NCI-H1436 treated with DMSO at 0.1 percent for 48 hours (cell line): ENCODE results near the gene EPS8L1.

Experiments
- DNase-seq: peaks from one replicate; lab custom pipeline; 2025; lab: John Stamatoyannopoulos, UW

The EPS8L1 gene

DNA sequence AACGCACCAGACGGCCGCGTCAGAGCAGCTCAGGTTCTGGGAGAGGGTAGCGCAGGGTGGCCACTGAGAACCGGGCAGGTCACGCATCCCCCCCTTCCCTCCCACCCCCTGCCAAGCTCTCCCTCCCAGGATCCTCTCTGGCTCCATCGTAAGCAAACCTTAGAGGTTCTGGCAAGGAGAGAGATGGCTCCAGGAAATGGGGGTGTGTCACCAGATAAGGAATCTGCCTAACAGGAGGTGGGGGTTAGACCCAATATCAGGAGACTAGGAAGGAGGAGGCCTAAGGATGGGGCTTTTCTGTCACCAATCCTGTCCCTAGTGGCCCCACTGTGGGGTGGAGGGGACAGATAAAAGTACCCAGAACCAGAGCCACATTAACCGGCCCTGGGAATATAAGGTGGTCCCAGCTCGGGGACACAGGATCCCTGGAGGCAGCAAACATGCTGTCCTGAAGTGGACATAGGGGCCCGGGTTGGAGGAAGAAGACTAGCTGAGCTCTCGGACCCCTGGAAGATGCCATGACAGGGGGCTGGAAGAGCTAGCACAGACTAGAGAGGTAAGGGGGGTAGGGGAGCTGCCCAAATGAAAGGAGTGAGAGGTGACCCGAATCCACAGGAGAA lies 39.9 kb downstream of the EPS8L1 start:
- DNase-seq = no peak

DNA sequence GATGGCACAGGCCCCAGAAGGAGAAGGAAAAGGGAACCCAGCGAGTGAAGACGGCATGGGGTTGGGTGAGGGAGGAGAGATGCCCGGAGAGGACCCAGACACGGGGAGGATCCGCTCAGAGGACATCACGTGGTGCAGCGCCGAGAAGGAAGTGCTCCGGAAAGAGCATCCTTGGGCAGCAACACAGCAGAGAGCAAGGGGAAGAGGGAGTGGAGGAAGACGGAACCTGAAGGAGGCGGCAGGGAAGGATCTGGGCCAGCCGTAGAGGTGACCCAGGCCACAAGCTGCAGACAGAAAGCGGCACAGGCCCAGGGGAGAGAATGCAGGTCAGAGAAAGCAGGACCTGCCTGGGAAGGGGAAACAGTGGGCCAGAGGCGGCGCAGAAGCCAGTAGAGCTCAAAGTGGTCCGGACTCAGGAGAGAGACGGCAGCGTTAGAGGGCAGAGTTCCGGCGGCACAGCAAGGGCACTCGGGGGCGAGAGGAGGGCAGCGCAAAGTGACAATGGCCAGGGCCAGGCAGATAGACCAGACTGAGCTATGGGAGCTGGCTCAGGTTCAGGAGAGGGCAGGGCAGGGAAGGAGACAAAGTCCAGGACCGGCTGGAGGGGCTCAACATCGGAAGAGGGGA lies 40.7 kb downstream of the EPS8L1 start:
- DNase-seq = no peak

DNA sequence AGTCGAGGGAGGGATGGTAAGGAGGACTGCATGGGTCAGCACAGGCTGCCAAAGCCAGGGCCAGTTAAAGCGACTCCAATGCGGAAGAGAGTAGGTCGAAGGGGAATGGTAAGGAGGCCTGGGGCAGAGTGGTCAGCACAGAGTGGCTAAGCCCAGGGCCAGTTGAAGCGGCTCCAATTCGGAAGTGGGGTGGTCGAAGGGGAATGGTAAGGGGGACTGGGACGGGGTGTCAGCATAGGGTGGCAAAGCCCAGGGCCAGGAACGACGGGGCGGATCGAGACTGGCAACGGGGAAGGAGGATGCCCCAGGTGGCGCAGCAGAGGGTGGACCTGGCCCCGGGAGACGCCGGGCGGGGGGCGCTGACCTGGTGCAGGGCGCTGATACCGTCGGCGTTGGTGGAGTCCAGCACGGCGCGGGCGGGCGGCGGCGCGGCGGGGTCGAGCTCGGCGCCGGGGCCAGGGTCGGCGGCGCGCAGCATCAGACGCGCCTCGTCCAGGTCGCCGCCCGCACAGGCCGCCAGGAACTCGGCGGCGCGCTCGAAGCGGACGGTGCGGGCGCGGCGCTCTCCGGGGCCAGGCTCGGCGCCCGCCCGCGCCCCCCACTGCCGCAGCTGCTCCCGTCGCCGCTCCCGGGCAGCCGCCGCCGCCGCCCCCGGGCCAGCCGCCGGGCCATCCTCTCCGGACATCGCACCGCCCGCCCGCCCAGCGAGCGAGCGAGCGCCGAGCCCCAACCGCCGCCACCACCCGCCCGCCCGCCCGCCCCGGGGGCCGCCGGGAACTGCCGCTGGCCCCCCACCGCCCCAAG lies 41.4 kb downstream of the EPS8L1 start, which contains the start of gene PPP1R12C:
Gene PPP1R12C (minus strand): TSS at position 779 of the 804 bp plus-strand sequence. CDS start 94 bp downstream, at position 685.
- DNase-seq = no peak

DNA sequence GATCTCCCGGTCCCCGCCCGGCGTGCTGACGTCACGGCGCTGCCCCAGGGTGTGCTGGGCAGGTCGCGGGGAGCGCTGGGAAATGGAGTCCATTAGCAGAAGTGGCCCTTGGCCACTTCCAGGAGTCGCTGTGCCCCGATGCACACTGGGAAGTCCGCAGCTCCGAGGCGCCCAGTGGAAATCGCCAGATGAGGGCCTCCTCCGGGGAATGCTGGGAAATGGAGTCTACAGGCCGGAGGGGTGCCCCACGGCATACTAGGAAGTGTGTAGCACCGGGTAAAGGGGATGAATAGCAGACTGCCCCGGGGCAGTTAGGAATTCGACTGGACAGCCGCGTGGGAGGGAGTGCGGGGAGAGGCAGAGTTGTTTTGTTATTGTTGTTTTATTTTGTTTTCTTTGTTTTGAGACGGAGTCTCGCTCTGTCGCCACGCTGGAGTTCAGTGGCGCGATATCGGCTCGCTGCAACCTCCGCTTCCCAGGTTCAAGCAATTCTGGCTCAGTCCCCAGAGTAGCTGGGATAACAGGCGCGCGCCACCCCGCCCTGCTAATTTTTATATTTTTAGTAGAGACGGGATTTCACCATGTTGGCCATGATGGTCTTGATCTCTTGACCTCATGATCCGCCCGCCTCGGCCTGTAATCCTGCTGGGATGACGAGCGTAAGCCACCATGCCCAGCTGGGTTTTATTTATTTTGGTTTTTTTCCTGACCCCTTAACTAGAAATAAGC lies 42.2 kb downstream of the EPS8L1 start:
- peak; percentile 98 for DNase-seq

DNA sequence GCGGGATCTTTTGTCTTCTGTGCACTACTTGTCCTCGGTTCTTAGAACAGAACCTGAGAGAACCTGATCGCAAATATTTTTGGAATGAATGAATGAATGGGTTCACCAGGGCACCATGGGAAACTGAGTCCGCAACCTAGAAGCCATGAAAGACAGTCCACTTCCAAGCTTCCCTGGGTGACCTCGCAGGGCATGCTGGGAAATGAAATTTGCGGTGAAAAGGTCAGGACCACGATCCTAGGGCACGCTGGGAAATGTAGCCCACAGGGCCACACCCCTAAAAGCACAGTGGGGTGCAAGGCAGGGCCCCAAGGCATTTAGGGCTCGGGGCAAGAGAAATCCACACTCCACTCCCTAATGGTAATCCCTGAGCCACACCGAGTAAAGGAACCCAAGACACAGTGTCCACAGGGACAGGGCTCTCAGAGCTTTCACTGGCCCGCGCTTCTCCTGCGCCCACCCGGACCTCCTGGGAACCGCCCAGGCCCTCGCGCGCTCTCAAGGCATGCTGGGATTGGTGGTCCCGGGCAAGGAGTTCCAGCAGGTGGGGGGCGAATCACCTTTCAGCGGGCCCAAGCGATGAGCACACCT lies 42.8 kb downstream of the EPS8L1 start:
- no peak for DNase-seq

DNA sequence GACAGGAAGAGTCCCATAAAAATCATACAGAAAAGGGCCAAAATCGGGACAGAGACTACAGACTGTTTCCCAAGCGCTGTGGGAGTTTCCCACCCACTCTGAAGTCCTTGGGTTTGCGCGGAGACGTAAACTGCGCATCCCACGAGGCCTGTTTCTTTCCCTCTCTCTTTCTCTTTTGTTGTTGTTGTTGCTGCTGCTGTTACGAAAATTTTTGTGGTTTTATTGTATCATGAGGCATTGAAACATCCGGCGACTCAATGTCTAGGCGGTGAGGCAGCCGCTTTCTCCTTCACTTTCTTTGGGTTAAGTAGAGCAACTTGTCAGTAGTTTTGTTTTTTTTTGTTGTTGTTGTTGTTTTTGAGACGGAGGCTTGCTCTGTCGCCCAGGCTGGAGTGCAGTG lies 43.4 kb downstream of the EPS8L1 start:
- no peak for DNase-seq

DNA sequence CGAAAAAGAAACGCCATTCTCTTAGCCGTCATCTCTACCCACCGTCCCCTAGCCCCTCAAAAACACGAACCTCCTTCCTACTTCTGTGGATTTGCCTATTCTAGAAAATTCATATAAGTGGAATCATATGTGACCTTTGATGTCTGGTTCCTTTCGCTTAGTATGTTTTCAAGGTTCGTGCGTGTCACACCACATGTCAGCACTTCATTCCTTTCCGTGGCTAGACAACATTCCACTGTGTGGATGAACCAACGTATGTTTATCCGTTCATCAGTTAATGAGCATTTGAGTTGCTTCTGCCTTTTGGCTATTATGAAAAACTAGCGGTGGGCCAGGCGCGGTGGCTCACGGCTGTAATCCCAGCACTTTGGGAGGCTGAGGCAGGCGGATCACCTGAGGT lies 55.8 kb downstream of the EPS8L1 start:
- DNase-seq = no peak

DNA sequence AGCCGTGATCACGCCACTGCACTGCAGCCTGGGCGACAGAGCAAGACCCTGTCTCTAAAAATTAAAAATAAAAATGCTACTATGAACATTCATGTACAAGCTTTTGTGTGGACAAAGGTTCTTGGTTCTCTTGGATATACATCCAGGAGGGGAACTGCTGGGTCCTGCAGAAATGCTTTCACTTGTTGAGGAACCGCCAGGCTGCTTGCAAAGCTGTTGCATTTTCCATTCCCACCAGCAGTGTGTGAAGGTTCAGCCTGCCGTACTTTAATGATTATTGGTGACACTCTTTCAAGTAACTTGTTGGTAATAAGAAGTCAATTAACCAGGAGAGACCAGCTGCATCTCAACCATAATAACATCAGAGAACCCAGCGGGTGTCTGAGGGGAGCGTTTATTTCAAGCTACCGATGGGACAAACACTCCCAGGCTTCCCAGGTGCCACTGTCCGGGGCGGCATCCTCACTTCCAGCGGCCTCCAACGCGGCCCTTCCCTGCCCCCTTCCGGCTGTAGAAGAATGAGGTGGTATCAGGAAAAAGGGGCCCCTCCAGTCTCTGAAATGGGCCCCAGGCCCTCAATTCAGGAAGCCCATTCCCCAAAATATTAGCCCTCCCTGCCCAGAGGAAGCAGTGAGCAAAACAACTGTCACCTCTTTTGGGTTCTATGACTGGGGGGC lies 56.9 kb downstream of the EPS8L1 start:
- DNase-seq = no peak

DNA sequence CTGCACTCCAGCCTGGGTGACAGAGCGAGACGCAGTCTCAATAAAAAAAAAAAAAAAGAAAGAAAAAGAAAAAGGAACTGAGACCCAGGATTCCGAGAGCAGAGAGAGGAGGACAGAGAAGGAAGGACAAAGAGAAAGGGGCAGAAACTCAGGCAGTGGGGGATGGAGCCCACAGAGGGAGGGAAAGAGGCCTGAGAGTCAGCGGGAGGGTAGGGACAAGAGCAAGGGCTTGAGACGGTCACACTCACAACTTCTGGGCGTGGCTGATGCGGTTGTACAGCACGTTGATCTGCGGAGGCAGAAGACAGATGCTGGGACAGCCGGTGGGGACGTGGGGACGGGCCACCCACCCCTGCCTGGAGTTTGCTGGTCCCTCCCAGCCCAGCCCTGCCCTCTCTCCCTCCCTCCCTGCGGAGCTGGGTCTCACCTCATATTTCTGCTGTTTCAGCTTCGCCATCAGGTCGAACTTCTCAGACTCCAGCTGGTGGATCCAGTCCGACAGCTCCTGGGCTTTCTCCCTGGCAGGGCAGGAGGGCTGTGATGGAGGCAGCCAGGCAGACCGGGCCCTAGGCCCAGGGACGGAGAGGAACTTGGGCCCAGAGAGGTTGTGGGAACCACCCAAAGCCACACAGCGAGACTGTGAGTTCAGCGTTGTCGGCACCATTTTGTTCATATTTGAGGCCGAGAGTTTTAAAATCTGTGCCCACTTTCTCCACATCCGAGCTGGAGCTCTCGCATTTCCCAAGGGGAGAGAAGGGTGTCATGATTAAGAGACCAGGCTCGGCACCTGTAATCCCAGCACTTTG lies 58.2 kb downstream of the EPS8L1 start:
- no peak for DNase-seq

DNA sequence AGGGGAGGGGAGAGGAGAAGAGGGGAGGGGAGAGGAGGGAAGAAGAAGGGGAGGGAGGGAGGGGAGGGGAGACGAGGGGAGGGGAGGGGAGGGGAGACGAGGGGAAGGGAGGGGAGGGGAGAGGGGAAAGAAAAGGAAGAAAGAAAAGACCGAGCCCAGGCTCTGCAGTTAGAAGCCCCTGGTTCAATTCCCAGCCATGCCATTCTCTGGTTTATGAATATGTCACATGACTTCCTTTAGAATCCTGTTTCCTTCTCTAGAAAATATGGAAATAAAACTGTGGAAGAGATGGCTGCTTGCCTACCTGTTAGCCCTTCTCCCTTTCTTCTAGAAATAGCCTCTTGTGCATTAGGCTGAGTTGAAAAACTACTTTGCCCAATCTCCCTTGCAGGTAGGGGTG lies 59.1 kb downstream of the EPS8L1 start:
- no peak for DNase-seq

DNA sequence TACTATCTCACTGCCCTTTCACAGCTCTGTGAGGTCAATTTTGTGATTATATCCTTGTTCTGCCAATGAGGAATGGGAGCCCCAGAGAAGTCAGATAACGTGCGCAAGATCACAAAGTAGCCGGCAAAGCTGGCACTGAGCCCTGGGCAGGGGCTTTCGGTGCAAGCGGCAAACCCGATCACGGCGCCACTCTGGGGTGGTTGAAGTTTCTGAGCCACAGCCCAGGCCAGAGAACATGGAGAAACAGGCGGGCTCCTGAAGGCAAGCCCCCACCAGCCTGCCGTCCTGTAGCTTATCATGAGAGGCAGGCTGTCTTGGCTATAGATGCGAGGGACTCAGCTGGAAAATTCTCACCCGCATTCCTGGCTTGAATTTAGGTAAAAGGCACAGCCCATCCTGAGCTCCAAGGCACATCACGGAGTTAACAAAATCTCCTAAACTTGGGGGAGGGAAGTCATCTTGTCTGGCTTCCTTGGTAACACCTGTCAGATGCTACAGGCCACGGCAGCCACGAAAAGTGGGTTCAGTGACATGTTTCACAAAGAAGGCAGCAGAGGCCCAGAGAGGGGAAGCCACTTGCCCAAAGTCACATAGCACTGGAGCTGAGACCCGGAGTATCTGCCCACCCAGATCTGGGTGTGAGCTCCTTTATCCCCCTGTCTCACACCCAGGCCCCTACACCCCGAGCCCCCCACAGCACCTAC lies 60.9 kb downstream of the EPS8L1 start:
- DNase-seq = no peak
